Endodermal cell (in vitro differentiated cells): ENCODE data around the gene CHP2. TPM values are rescaled to one million over a fixed set of nuclear protein-coding genes. Genes with fewer than 3 reads are reported as not detected.

Source experiments
- DNase-seq: peaks from one replicate; pipeline ENCODE4 v3.0.0-alpha.2; 2017
- H3K27ac ChIP-seq: 2 replicates; pipeline ENCODE4 v1.5.1; 2013; ENCODE audit warnings: mild to moderate bottlenecking, low read depth, low read length, moderate library complexity
- H3K27me3 ChIP-seq: 2 replicates; pipeline ENCODE4 v1.6.1; 2013; ENCODE audit warnings: mild to moderate bottlenecking, low read length, moderate library complexity; ENCODE audit not compliant: insufficient read depth, control insufficient read depth, poor library complexity, severe bottlenecking
- H3K36me3 ChIP-seq: 2 replicates; pipeline ENCODE4 v1.7.0; 2013; ENCODE audit warnings: mild to moderate bottlenecking, low read length, moderate library complexity; ENCODE audit not compliant: control insufficient read depth, insufficient read depth
- H3K4me1 ChIP-seq: one replicate; pipeline ENCODE4 v1.7.0; 2013; ENCODE audit warnings: low read length; ENCODE audit not compliant: control insufficient read depth, insufficient read depth
- H3K4me3 ChIP-seq: 2 replicates; pipeline ENCODE4 v1.5.1; 2013; ENCODE audit warnings: mild to moderate bottlenecking, low read length, moderate library complexity
- H3K9ac ChIP-seq: 2 replicates; pipeline ENCODE4 v1.6.1; 2013; ENCODE audit warnings: mild to moderate bottlenecking, low read length, moderate library complexity; ENCODE audit not compliant: poor library complexity, severe bottlenecking; ENCODE audit errors: extremely low read depth
- H3K9me3 ChIP-seq: 2 replicates; pipeline ENCODE4 v1.6.1; 2013; ENCODE audit warnings: mild to moderate bottlenecking, low read length, moderate library complexity; ENCODE audit not compliant: control insufficient read depth
- H3K27ac Mint-ChIP-seq: 2 replicates; pipeline ENCODE4 v1.8.0; 2020; ENCODE audit warnings: mixed read lengths
- H3K27me3 Mint-ChIP-seq: 2 replicates; pipeline ENCODE4 v1.8.0; 2021; ENCODE audit warnings: mild to moderate bottlenecking, mixed read lengths; ENCODE audit not compliant: insufficient read depth
- H3K36me3 Mint-ChIP-seq: 2 replicates; pipeline ENCODE4 v1.8.0; 2020; ENCODE audit warnings: low read depth, mixed read lengths
- H3K4me1 Mint-ChIP-seq: 2 replicates; pipeline ENCODE4 v1.8.0; 2020; ENCODE audit warnings: mixed read lengths
- H3K4me3 Mint-ChIP-seq: 2 replicates; pipeline ENCODE4 v1.8.0; 2020; ENCODE audit warnings: mild to moderate bottlenecking, moderate library complexity, mixed read lengths
- H3K9me3 Mint-ChIP-seq: 2 replicates; pipeline ENCODE4 v1.8.0; 2020; ENCODE audit warnings: mild to moderate bottlenecking, mixed read lengths
- CTCF ChIP-seq: fragments of 200-600 bp; sonication (generic); conservative IDR thresholded peaks from 2 replicates; pipeline ENCODE4 v1.5.0; 2021; ENCODE audit warnings: antibody characterized with exemption, mild to moderate bottlenecking
- WGBS, 2 experiments: methylation state at CpG; one replicate each; pipeline versions ENCODE4 v1.1.5 to v1.1.7; 2013; ENCODE audit warnings: missing lambda C conversion rate in 2 of 2, mixed read lengths in 1 of 2; ENCODE audit not compliant: insufficient coverage in 1 of 2, insufficient read length in 1 of 2; 5-methylcytosine and 5-hydroxymethylcytosine counted together
- total RNA-seq, 2 donors: library from RNA; stranded (reverse); fragmentation: NEBNext Ultra II Directional in 1 of 2; extraction: Animal tissue kit (Norgen Biotek cat#: 25700) in 1 of 2; gene quantifications; 2 replicates in 1 of 2; 3 replicates in 1 of 2; pipeline ENCODE4 v1.2.1, GENCODE V29; 2021

CHP2 gene
- total RNA-seq, 2 donors from 2014 or later = 0.46 to 1.2 TPM

GRCh38 chr16:23801378-23801777 lies 46.6 kb downstream of the CHP2 start:
- Mint-ChIP-seq H3K9me3 (no peaks in the 10 kb centered on the region), H3K36me3 (no peaks in the 10 kb centered on the region), H3K4me1 (no peaks in the 10 kb centered on the region), H3K4me3 (no peak overlapping the region), H3K27me3 (peaks cover 3% of the 10 kb centered on the region), H3K27ac (no peak overlapping the region)
- Histone ChIP-seq H3K9me3 (no peaks in the 10 kb centered on the region), H3K27ac (no peak overlapping the region), H3K36me3 (no peaks in the 10 kb centered on the region), H3K9ac (no peak overlapping the region), H3K4me1 (no peaks in the 10 kb centered on the region), H3K4me3 (no peak overlapping the region), H3K27me3 (no peaks in the 10 kb centered on the region)
- WGBS, 2 experiments = 27 to 38% methylated on average over 3 to 4 of the region's 5 CpGs
- TF ChIP-seq CTCF = peak; percentile 76
- DNase-seq = peak; percentile 90

- TF ChIP-seq CTCF = no peak
- H3K4me1 Mint-ChIP-seq = no peaks in the 10 kb centered on the region
- no peaks in the 10 kb centered on the region for H3K9me3 ChIP-seq
Measured at GRCh38 chr16:23802776-23803175, 48.0 kb downstream of the CHP2 start.

GRCh38 chr16:23803591-23804123 lies 48.8 kb downstream of the CHP2 start:
- no peaks in the 10 kb centered on the region for H3K9me3 Mint-ChIP-seq
- WGBS, 2 experiments = 38 to 68% methylated on average over 4 to 9 of the region's 9 CpGs
- no peaks in the 10 kb centered on the region for H3K4me1 ChIP-seq
- H3K9me3 ChIP-seq = no peaks in the 10 kb centered on the region
- H3K4me1 Mint-ChIP-seq = no peaks in the 10 kb centered on the region
- peak; percentile 79 for TF ChIP-seq CTCF
- no peaks in the 10 kb centered on the region for H3K27me3 ChIP-seq
- H3K36me3 Mint-ChIP-seq = no peaks in the 10 kb centered on the region
- DNase-seq = peak; percentile 89
- no peak overlapping the region for H3K27ac Mint-ChIP-seq
- no peaks in the 10 kb centered on the region for H3K36me3 ChIP-seq
- H3K4me3 Mint-ChIP-seq = no peak overlapping the region
- H3K4me3 ChIP-seq = no peak overlapping the region
- peaks cover 5% of the 10 kb centered on the region for H3K27me3 Mint-ChIP-seq
- no peak overlapping the region for H3K27ac ChIP-seq
- no peak overlapping the region for H3K9ac ChIP-seq

More at GRCh38 chr16:23802776-23803175, 48.0 kb downstream of the CHP2 start:
- no peak overlapping the region for H3K9ac ChIP-seq
- no peak overlapping the region for H3K4me3 ChIP-seq
- Mint-ChIP-seq H3K36me3 (no peaks in the 10 kb centered on the region), H3K27me3 (peaks cover 2% of the 10 kb centered on the region), H3K27ac (no peak overlapping the region), H3K4me3 (no peak overlapping the region), H3K9me3 (no peaks in the 10 kb centered on the region)
- no peaks in the 10 kb centered on the region for H3K36me3 ChIP-seq
- WGBS, 2 experiments = 80 to 100% methylated on average over 1 to 2 of the region's 2 CpGs
- DNase-seq = no peak
- no peaks in the 10 kb centered on the region for H3K4me1 ChIP-seq
- H3K27me3 ChIP-seq = no peaks in the 10 kb centered on the region
- no peak overlapping the region for H3K27ac ChIP-seq
